Measurements from ENCODE around the gene FAM204A.

Gene FAM204A

DNA sequence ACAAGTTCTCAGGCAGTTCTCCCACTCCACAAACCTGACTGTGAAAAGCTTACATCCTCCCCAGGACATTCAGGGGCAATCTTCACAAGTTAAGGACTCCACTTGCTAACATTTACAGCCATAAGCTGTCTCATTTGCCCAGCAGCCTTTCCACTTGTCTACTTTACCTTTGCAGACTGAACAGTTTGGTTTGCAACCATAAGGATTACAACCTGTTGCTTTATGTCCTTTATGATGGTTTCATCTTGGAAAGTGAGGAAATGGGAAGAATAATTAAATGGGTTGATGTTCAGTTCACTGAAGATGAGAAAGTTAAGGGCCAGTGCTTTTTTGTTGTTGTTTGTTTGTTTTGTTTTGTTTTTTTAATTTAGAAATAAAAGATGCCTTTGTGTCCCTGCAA lies 92.4 kb downstream of the FAM204A start:
- Histone ChIP-seq H4K91ac (ENCODE audit: low read length) (no peak overlapping the region), H3K27ac (ENCODE audit: low read length, poor library complexity, severe bottlenecking) (no peak overlapping the region), H3K9me3 (ENCODE audit: control insufficient read depth, low read length) (no peaks in the 10 kb centered on the region), H3K9ac (ENCODE audit: low read length) (no peak overlapping the region), H3K4me2 (ENCODE audit: low read length, poor library complexity, severe bottlenecking) (no peak overlapping the region), H3K4me1 (ENCODE audit: control insufficient read depth, insufficient read depth, low read depth, low read length) (peaks cover 1% of the 10 kb centered on the region), H2BK15ac (ENCODE audit: low read depth, poor library complexity, severe bottlenecking) (no peak overlapping the region), H3K79me1 (replicated peaks; ENCODE audit: low read length, poor library complexity, severe bottlenecking) (no peaks in the 10 kb centered on the region), H3K4ac (ENCODE audit: low read depth in 1 of 2, low read length in 2 of 2) (no peak overlapping the region), H3K4me3 (ENCODE audit: insufficient read depth in 1 of 2, low read depth in 1 of 2, low read length in 2 of 2) (no peak overlapping the region), H2BK5ac (ENCODE audit: low read depth, low read length, poor library complexity, severe bottlenecking) (no peak overlapping the region), H3K36me3 (ENCODE audit: control insufficient read depth in 1 of 2, insufficient read depth in 2 of 2, low read depth in 1 of 2, low read length in 2 of 2) (no peaks in the 10 kb centered on the region), H2BK120ac (ENCODE audit: low read depth, low read length) (no peak overlapping the region), H3K18ac (ENCODE audit: low read depth in 1 of 2, low read length in 2 of 2) (no peak overlapping the region), H3K14ac (ENCODE audit: low read length in 2 of 2) (no peak overlapping the region), H2BK12ac (ENCODE audit: low read length in 2 of 2) (no peak overlapping the region), H3K27me3 (ENCODE audit: control insufficient read depth in 1 of 2, insufficient read depth in 1 of 2, low read length in 2 of 2) (peaks cover 29 to 38% of the 10 kb centered on the region in 2 experiments), H2AK5ac (ENCODE audit: low read length, severe bottlenecking) (no peak overlapping the region), H2AFZ (ENCODE audit: low read depth, low read length) (no peak overlapping the region), H3K23ac (ENCODE audit: low read length in 2 of 2) (no peak overlapping the region), H4K8ac (ENCODE audit: low read length) (no peak overlapping the region)
- DNase-seq: no peak
